ENCODE data around the gene KRTAP4-1.

- no peak for TF ChIP-seq CTCF (IDR thresholded peaks at IDR 0.05; ENCODE audit: borderline replicate concordance, extremely low read depth, low read length, poor library complexity, severe bottlenecking)
- TF ChIP-seq EZH2 (IDR thresholded peaks at IDR 0.05; ENCODE audit: borderline replicate concordance, low read depth, low read length, severe bottlenecking), result no peak
These were observed 30.9 kb downstream of the KRTAP4-1 start for GRCh38 chr17:41153856-41154255.
